Stomach (tissue), 4 donors: ENCODE data around the gene ECHDC3.

ENCODE experiments used
- EP300 ChIP-seq: sonication (generic); formaldehyde crosslinking; IDR thresholded peaks from one replicate; pipeline ENCODE4 v1.6.1; 2017; ENCODE audit warnings: antibody characterized with exemption
- POLR2A ChIP-seq, 4 donors: fragments of 450-650 bp; IDR thresholded peaks; one replicate each; pipeline ENCODE4 v1.6.1; 2016; ENCODE audit warnings: antibody characterized with exemption in 4 of 4, control low read depth in 2 of 4, mild to moderate bottlenecking in 1 of 4, moderate library complexity in 1 of 4
- TF ChIP-seq, protein P1 (sequence below), 7 experiments: fragments of 450-650 bp in 4 of 7; fragments of 200-600 bp in 3 of 7; sonication (generic) in 3 of 7; IDR thresholded peaks; one replicate each; pipeline ENCODE4 v1.5.1; 2016 to 2019; ENCODE audit warnings: antibody characterized with exemption in 7 of 7, control low read depth in 2 of 7, mild to moderate bottlenecking in 1 of 7

DNA sequence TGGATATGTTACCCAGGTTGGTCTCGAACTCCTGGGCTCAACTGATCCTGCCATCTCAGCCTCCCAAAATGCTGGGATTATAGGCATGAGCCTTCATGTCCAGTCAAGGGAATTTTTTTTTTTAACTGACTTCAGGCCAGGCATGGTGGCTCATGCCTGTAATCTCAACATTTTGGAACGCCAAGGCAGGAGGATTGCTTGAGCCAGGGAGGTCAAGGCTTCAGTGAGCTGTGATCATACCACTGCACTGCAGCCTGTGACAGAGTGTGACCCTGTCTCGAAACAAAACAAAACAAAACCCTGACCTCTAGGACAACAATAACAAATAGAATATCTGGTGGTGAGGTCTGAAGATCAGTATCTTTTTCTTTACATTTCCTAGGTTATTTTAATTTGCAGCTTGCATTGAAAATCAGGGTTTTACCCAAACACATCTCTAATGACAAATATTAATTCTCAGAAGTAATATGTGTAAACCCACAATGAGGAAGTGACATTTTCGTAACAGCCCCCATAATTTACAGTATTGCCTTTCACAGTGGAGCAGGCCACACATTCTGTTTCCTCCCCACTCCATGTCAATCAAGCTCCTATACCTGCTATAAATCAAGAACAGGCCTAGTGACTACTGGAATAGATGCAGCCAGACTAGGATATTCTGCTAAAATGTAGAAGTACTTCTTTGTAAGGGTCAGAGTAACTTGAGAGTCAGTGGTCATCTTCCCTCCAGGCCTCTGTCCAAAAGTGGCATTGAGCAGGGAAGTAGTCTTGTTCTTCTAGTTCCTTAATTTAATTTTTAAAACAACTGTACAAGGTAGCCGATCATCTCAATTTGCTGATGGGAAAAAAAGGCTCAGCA is 43.3 kb upstream of the ECHDC3 start:
- TF ChIP-seq, protein P1, sequence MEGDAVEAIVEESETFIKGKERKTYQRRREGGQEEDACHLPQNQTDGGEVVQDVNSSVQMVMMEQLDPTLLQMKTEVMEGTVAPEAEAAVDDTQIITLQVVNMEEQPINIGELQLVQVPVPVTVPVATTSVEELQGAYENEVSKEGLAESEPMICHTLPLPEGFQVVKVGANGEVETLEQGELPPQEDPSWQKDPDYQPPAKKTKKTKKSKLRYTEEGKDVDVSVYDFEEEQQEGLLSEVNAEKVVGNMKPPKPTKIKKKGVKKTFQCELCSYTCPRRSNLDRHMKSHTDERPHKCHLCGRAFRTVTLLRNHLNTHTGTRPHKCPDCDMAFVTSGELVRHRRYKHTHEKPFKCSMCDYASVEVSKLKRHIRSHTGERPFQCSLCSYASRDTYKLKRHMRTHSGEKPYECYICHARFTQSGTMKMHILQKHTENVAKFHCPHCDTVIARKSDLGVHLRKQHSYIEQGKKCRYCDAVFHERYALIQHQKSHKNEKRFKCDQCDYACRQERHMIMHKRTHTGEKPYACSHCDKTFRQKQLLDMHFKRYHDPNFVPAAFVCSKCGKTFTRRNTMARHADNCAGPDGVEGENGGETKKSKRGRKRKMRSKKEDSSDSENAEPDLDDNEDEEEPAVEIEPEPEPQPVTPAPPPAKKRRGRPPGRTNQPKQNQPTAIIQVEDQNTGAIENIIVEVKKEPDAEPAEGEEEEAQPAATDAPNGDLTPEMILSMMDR (IDR thresholded peaks at IDR 0.05): no peak
- TF ChIP-seq EP300: no peak
- TF ChIP-seq POLR2A (IDR thresholded peaks at IDR 0.05): no peak
